Osteoblast (primary cell): Measurements from ENCODE around the gene COL15A1. TPM values are rescaled to one million over a fixed set of nuclear protein-coding genes. Genes with fewer than 3 reads are reported as not detected.
A peak's percentile ranks its signal among the peaks of the same experiment; 100 is the strongest.

ENCODE experiments used
- DNase-seq: peaks from one replicate; pipeline ENCODE4 v3.0.0; 2011; ENCODE audit warnings: low spot score, mixed read lengths; ENCODE audit not compliant: insufficient read length; ENCODE audit errors: missing footprints
- H2AFZ ChIP-seq: 2 replicates; pipeline ENCODE4 v1.6.0; 2011; ENCODE audit warnings: mild to moderate bottlenecking, low read length
- H3K27ac ChIP-seq: 2 replicates; pipeline ENCODE4 v1.5.1; 2011; ENCODE audit warnings: mild to moderate bottlenecking, low read depth, low read length, moderate library complexity
- H3K27me3 ChIP-seq: 2 replicates; pipeline ENCODE4 v1.6.0; 2012; ENCODE audit warnings: mild to moderate bottlenecking, control low read depth, inconsistent platforms, low read length, moderate library complexity; ENCODE audit not compliant: insufficient read depth
- H3K36me3 ChIP-seq: 2 replicates; pipeline ENCODE4 v1.5.1; 2011; ENCODE audit warnings: mild to moderate bottlenecking, low read length, control low read depth, moderate library complexity; ENCODE audit not compliant: insufficient read depth
- H3K4me1 ChIP-seq: 2 replicates; pipeline ENCODE4 v1.5.1; 2011; ENCODE audit warnings: mild to moderate bottlenecking, low read length, control low read depth, moderate library complexity; ENCODE audit not compliant: insufficient read depth
- H3K4me2 ChIP-seq: 2 replicates; pipeline ENCODE4 v1.6.0; 2011; ENCODE audit warnings: mild to moderate bottlenecking, low read length; ENCODE audit not compliant: insufficient read depth
- H3K4me3 ChIP-seq: fragments of 200-600 bp; sonication (generic); 3 replicates; pipeline ENCODE4 v1.5.1; 2012; ENCODE audit warnings: mild to moderate bottlenecking, low read length, inconsistent platforms; ENCODE audit not compliant: insufficient read depth
- H3K79me2 ChIP-seq: 2 replicates; pipeline ENCODE4 v1.6.0; 2012; ENCODE audit warnings: mild to moderate bottlenecking, low read length, control low read depth, inconsistent platforms; ENCODE audit not compliant: insufficient read depth
- H3K9me3 ChIP-seq: 2 replicates; pipeline ENCODE4 v1.5.1; 2011; ENCODE audit warnings: low read depth, low read length, control low read depth
- H4K20me1 ChIP-seq: 2 replicates; pipeline ENCODE4 v1.6.0; 2012; ENCODE audit warnings: mild to moderate bottlenecking, low read length, control low read depth; ENCODE audit not compliant: insufficient read depth
- CTCF ChIP-seq: IDR thresholded peaks from 2 replicates; pipeline ENCODE4 v1.5.1; 2011; ENCODE audit warnings: mild to moderate bottlenecking, low read depth, low read length, moderate library complexity; ENCODE audit errors: extremely low read depth
- total RNA-seq: library from RNA; depleted of rRNA; stranded (reverse); fragments of >200 nt; gene quantifications from 2 replicates; pipeline ENCODE4 v1.2.3, GENCODE V29; 2012

COL15A1 gene
- total RNA-seq, 1 donor, result 29.3 TPM

- DNase-seq, result no peak
- Histone ChIP-seq H3K79me2 (no peaks in the 10 kb centered on the region), H3K4me3 (peak overlapping the region; percentile 29), H2AFZ (no peak overlapping the region), H3K36me3 (no peaks in the 10 kb centered on the region), H3K27ac (no peak overlapping the region), H3K4me2 (peak overlapping the region; percentile 41), H3K9me3 (no peaks in the 10 kb centered on the region), H4K20me1 (no peaks in the 10 kb centered on the region), H3K27me3 (peaks cover 92% of the 10 kb centered on the region), H3K4me1 (no peaks in the 10 kb centered on the region)
- no peak for TF ChIP-seq CTCF
These were observed 488 bp downstream of the COL15A1 start for GRCh38 chr9:98944057-98944733.

GRCh38 chr9:98944734-98945074 is 997 bp downstream of the COL15A1 start:
- H3K4me3 ChIP-seq, result no peak overlapping the region
- H3K27ac ChIP-seq, result no peak overlapping the region
- H3K27me3 ChIP-seq, result peaks cover 89% of the 10 kb centered on the region
- no peak overlapping the region for H2AFZ ChIP-seq
- H3K4me1 ChIP-seq, result no peaks in the 10 kb centered on the region
- no peaks in the 10 kb centered on the region for H4K20me1 ChIP-seq
- DNase-seq, result no peak
- H3K4me2 ChIP-seq, result peak overlapping the region; percentile 41
- H3K36me3 ChIP-seq, result no peaks in the 10 kb centered on the region
- H3K79me2 ChIP-seq, result no peaks in the 10 kb centered on the region
- H3K9me3 ChIP-seq, result no peaks in the 10 kb centered on the region
- no peak for TF ChIP-seq CTCF

GRCh38 chr9:98949565-98949964 is 5.9 kb downstream of the COL15A1 start:
- no peak overlapping the region for H3K27ac ChIP-seq
- H3K36me3 ChIP-seq, result no peaks in the 10 kb centered on the region
- H4K20me1 ChIP-seq, result no peaks in the 10 kb centered on the region
- DNase-seq, result no peak
- H3K4me1 ChIP-seq, result no peaks in the 10 kb centered on the region
- no peak overlapping the region for H3K4me3 ChIP-seq
- no peak overlapping the region for H2AFZ ChIP-seq
- H3K79me2 ChIP-seq, result no peaks in the 10 kb centered on the region
- no peak overlapping the region for H3K4me2 ChIP-seq
- peaks cover 52% of the 10 kb centered on the region for H3K27me3 ChIP-seq
- H3K9me3 ChIP-seq, result no peaks in the 10 kb centered on the region
- no peak for TF ChIP-seq CTCF

- Histone ChIP-seq H3K36me3 (no peaks in the 10 kb centered on the region), H2AFZ (no peak overlapping the region), H3K4me2 (no peak overlapping the region), H3K4me1 (no peaks in the 10 kb centered on the region), H3K27ac (no peak overlapping the region), H3K79me2 (no peaks in the 10 kb centered on the region), H3K4me3 (no peak overlapping the region), H3K27me3 (peaks cover 45% of the 10 kb centered on the region), H3K9me3 (no peaks in the 10 kb centered on the region), H4K20me1 (no peaks in the 10 kb centered on the region)
- DNase-seq, result no peak
- TF ChIP-seq CTCF, result no peak
These were observed 6.6 kb downstream of the COL15A1 start for GRCh38 chr9:98950262-98950661.
